ENCODE measurements around the gene SORCS2.

- TF ChIP-seq CTCF (IDR thresholded peaks at IDR 0.05; ENCODE audit: poor library complexity, severe bottlenecking), result no peak
- no peak for TF ChIP-seq MXI1 (conservative IDR thresholded peaks at IDR 0.05; ENCODE audit: poor library complexity, severe bottlenecking)
- no peak for TF ChIP-seq EZH2 (IDR thresholded peaks at IDR 0.05; ENCODE audit: borderline replicate concordance, insufficient read depth, low read length, poor library complexity, severe bottlenecking)
- TF ChIP-seq SMC3 (conservative IDR thresholded peaks at IDR 0.05; ENCODE audit: poor library complexity), result no peak
- no peak for TF ChIP-seq POLR2AphosphoS5 (IDR thresholded peaks at IDR 0.05)
- TF ChIP-seq TAF1 (IDR thresholded peaks at IDR 0.05; ENCODE audit: low read depth), result no peak
- no peak for TF ChIP-seq RAD21 (conservative IDR thresholded peaks at IDR 0.05)
These were observed 31.3 kb upstream of the SORCS2 start for GRCh38 chr4:7160951-7161440.

Measured in neural cell (in vitro differentiated cells).